DMS153 (cell line): ENCODE measurements around the gene SH3TC1.

Source experiments
- DNase-seq: peaks from one replicate; lab custom pipeline; 2025; lab: John Stamatoyannopoulos, UW

SH3TC1 gene

GRCh38 chr4:8244001-8244757 is 45.1 kb downstream of the SH3TC1 start:
- no peak for DNase-seq

DNA sequence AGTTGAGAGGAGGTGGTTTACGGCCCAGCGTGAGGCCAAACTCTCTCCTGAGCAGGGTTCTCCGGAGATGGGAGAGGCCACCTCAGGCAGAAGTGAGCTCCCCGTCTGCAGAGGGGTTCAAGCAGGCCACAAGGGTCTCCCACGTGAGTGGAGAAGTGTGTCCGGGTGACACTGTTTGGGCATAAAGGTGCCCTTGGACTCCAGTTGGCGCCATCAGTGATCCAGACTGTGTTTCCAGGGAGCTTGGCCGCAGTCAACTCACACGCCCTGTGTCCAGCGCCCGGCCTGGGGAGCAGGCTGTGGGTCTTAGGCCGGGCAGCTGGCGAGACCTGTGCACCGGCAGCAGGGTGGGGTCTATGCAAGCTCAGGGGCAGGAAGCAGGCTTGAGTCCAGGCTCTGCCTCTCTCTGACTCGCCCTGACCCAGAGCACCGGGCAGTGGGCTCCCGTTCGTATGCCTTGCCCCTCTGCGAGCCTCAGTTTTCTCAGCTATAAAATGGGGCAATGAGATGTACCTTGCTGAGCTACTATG is 45.9 kb downstream of the SH3TC1 start:
- DNase-seq: no peak

DNA sequence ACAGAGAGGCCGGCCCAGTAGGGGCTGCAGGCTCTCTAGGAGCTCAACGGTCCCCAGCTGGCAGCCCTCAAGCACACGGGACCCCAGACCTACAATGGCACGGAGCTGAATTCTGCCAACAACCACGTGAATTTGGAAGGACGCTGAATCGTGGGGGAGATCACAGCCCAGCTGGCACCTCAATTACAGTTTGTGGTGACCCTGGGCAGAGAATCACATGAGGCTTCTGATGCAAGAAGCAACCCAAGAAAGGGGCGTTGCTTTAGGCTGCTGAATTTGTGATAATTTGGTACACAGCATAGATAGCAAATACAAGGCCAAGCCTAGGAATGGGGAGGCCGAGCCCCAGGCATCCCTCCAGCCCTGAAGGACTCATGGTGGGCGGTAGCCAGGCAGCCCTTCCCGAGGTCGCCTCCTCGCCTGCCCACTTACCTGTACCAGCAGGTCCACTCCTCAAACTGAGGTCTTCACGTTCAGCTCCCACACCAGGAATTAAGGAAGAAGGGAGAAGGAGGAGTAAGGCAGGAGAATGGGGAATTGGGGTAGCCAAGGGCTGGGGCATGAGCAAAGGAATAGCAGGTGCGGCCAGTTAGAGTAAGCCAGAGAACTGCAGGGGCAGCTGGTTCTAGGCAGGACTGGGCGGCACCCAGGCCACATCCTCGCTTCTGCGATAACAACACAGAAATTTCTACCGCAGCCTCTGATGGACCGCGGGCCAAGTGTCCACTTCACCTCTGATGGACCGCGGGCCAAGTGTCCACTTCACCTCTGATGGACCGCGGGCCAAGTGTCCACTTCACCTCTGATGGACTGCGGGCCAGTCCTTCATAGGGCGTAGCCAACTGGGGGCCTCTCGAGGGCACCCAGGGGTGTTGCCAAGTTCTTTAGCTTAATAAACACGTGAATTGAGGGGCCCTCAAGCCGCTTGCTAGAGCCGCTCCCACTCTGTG is 47.1 kb downstream of the SH3TC1 start:
- DNase-seq: no peak

GRCh38 chr4:8247047-8247930 is 48.2 kb downstream of the SH3TC1 start:
- no peak for DNase-seq

- DNase-seq: no peak
Observed at GRCh38 chr4:8248091-8248490, 49.0 kb downstream of the SH3TC1 start.

DNA sequence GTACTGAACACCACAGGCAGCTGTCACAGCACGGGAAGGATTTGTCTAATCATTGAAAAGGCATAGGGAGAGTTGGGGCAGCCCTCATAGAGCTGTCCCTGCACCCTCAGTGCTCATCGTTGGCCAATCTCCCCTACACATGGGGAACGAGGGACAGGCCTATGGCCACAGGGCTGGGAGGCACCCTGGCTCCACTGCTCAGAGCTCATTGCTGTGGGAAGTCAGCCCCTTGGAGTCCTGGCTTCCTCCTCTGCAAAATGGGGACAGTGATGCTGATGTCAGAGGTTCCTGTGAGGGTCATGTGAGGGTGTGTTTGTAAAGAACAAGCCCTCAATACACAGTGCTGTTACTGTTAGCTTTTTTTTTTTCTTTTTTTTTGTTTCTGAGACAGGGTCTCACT is 51.1 kb downstream of the SH3TC1 start:
- no peak for DNase-seq

- no peak for DNase-seq
Observed at GRCh38 chr4:8250637-8251036, 51.5 kb downstream of the SH3TC1 start.

DNA sequence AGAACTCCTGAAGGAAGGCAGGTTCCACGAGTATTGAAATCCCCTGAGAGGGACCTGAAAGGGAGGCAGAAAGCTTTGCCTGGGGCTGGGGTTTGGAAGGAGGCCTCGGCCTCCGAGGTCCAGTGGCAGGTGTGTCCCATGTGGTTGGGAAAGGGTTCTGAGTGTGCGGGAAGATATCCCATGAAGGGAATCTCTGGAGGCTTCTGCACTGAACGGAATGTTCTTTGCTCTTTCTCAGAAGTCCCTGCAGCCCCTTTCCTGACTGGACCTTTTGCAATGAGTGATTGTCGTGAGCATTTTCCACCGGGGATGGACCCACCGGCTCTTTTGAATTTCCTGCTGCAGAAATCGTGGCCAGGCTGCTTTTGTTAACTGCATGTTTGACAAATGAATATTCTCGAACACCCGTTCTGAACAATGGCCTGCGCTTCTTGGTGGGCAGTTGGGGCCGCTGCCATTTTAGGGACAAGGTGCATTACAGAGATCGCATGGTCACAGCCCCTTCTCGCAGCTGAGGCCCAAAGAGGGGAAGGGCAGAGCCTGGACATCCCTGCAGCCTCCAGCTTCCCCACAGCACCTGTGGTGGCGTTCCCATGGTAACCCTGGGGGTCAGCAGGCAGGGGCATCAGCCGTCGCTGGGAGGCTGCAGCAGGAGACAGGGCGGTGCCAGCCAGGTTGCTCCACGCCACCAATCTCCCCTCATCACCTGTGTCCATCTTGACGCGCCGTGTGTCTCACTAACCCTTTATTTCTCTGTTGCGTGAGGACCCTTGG is 52.2 kb downstream of the SH3TC1 start:
- DNase-seq: no peak

DNA sequence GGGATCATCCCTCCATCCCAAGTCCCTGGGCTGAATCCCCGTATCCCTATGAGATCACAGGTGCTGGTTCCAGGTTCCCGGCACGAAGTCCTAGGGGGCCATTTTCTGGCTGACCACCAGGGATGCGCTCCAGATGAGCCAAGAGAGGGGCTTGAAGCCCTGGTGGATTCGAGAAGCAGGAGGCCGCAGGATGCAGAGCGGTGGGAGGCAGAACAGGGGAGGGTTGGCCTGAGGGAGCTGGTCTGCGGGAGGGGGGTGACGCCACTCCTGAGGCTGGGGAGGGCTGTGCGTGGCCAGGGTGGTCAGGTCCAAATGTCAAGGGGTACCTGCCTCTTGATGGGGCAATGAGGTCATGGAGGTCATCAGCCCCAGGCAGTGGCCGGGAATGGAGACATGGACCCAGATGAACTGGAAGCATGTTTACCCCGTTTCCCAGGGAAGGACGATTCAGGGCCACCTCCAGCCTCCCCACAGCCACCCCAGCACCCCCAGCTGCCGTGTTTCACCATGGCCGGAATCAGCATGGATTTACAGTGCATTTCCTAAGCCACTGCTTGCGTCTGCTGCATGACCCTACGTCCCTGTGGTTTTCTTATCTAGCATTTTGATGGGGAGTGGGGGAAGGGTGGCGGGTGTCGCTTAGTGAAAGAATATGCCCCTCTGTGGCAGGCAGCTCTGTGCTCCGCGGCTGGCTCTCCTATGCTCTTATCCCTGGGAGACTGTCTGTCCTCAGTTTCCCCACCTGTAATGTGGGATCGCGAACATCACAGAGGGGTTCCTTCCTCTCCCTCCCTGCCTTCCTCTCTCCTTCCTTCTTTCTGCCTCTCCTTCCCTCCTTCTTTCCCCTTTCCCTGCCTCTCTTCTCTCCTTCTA is 53.4 kb downstream of the SH3TC1 start:
- DNase-seq: no peak

DNA sequence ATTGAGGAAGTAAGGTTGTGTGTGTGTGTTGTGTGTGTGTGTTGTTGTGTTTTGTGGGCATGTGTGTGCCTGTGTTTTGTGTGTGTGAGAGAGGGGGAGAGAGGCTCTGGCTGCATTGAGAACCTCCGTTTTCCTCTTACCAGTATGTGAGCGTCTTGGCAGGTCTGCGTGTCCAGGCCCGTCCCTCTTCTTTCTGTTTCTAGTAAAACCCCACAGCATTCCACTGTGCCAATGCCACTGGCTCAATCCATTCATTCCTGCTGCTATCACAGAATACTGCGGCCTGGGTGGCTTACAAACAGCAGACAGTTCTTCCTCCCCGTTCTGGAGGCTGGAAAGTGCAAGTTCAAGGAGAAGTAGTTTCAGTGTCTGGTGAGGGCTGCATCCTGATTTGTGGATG is 55.0 kb downstream of the SH3TC1 start:
- DNase-seq: no peak

- no peak for DNase-seq
Observed at GRCh38 chr4:8255698-8256441, 56.8 kb downstream of the SH3TC1 start.

DNA sequence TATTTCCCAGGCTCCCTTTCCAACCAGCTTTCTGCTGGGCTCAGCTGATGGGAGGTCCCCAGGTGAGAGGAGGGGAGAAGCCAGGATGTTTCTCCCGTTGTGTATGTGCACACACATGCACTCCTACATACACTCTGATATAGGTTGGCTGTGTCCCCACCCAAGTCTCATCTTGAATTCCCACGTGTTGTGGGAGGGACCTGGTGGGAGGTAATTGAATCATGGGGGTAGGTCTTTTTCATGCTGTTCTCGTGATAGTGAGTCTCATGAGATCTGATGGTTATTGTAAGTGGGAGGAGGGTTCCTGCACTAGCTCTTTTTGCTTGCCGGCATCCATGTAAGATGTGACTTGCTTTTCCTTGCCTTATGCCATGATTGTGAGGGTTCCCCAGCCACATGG is 58.8 kb downstream of the SH3TC1 start:
- DNase-seq: no peak

- no peak for DNase-seq
Observed at GRCh38 chr4:8258552-8259212, 59.6 kb downstream of the SH3TC1 start.

- no peak for DNase-seq
Observed at GRCh38 chr4:8259743-8260430, 60.8 kb downstream of the SH3TC1 start.

- no peak for DNase-seq
Observed at GRCh38 chr4:8260656-8261111, 61.6 kb downstream of the SH3TC1 start.

DNA sequence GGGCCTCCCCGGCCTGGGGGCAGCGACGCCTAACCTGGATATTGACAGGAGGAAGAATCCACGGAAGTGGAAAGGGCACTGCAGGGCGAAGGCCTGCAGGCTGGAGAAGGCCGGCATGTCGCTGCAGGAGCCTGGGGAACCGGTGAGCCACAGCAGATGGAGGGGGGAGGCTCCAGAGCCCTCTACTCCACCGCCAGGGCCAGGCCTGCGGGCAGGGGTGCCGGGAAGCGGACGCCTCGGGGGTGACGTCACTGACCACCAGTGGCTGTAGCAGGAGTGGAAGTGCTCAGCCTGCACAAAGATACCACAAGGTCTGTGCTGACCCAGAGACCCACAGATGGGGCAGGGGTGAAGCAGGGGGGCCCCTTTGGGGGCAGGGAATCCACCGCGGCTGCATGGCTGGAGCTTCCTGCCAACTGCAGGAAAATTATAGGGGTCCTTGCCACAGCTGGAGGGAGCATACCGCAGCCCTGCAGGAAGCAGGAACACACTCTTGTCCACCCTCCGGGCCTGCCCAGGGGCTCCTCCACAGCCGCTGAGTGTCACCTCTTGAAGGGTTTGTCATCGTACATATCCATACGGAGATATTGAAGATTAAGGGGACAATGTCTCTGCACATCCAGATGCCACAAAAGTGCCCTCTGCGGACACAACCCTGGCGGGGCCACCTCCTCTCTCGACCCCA is 62.9 kb downstream of the SH3TC1 start:
- no peak for DNase-seq

DNA sequence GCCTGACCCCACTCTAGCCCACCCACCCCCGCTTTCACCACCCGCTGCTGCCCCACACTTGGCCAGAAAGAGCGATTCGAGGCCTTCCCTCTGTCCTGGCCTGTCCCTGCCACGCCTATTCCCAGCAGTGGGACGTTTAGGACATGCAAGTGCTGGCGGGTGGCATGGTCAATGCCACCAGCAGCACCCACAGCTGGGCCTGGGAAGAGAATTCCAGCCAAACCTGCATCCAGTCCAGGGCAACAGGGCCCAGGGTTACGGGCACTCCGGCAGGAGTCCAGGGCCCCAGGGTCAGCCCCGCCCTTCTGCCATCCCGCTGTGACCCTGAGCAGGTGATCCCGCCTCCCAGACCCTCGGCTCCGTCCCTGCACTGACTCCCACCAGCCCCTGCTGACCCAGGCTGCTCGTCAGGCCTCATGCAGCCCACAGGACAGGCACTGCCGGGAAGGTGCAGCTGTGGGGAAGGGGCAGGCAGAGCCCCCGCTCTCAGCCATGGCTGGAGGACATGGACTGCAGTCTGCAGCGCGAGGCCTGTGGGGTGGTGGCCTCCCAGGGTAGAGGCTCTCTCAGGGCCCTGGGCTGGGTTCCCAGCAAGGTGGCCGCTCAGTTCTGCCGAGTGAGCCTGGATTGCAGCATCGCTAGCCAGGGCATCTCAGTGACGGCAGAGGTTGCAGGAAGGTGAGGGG is 63.7 kb downstream of the SH3TC1 start:
- no peak for DNase-seq
